H1 (cell line): ENCODE data around the gene HOATZ. TPM values are rescaled to one million over a fixed set of nuclear protein-coding genes. Genes with fewer than 3 reads are reported as not detected.

Source experiments
- KDM1A ChIP-seq: fragments of 200-600, 300-600 bp; sonication (generic); IDR thresholded peaks from 2 replicates; pipeline ENCODE4 v1.7.1; 2016; ENCODE audit warnings: mild to moderate bottlenecking, low read length, borderline replicate concordance
- SIRT6 ChIP-seq: IDR thresholded peaks from one replicate; pipeline ENCODE4 v1.7.1; 2012; ENCODE audit warnings: low read length, inconsistent platforms
- SIX5 ChIP-seq: IDR thresholded peaks from 2 replicates; pipeline ENCODE4 v1.6.1; 2011; ENCODE audit warnings: mild to moderate bottlenecking, low read depth, low read length
- TEAD4 ChIP-seq: IDR thresholded peaks from 2 replicates; pipeline ENCODE4 v1.6.1; 2012; ENCODE audit warnings: low read depth, low read length, inconsistent platforms, mixed read lengths
- polyA plus RNA-seq, 7 experiments: library from polyadenylated mRNA; depleted of rRNA in 3 of 7; stranded (reverse) in 5 of 7; unstranded in 2 of 7; fragments of >200 nt in 5 of 7; fragments of 200-250 nt in 2 of 7; gene quantifications; 1 replicate in 5 of 7; 2 replicates in 1 of 7; 4 replicates in 1 of 7; pipeline versions ENCODE4 v1.2.1 to v1.2.3, GENCODE V29; 2011 to 2013; ENCODE audit warnings: missing spikeins in 2 of 7, mixed read lengths in 2 of 7
- total RNA-seq: library from RNA; stranded (reverse); fragmentation: NEBNext Ultra II Directional; extraction: Animal tissue kit (Norgen Biotek cat#: 25700); gene quantifications from 2 replicates; pipeline ENCODE4 v1.2.1, GENCODE V29; 2021

The HOATZ gene
- total and polyA plus RNA-seq, 2 of the 8 experiments (the other 6 are each of a cell fraction or from before 2014, with no cell fraction given), result not detected

- TF ChIP-seq SIRT6, result no peak
- no peak for TF ChIP-seq KDM1A
- TF ChIP-seq TEAD4, result no peak
- TF ChIP-seq SIX5, result no peak
Measured at GRCh38 chr11:111465400-111465799, 49.2 kb upstream of the HOATZ start (continued).
